GM12878 (cell line): Measurements from ENCODE around the gene ATXN1. TPM values are rescaled to one million over a fixed set of nuclear protein-coding genes. Genes with fewer than 3 reads are reported as not detected.

Source experiments
- ATAC-seq: fragments of 200-7000 bp; cut with Tn5 transposase; 3 replicates; pipeline ENCODE4 v1.9.1; 2020; ENCODE audit warnings: mild to moderate bottlenecking, moderate library complexity
- BruUV-seq: library from RNA; stranded (reverse); fragments of 400-500 nt; replicated peaks from 2 replicates; lab custom pipeline; 2021; lab: Mats Ljungman, UMichigan
- CTCF ChIA-PET: fragments of 300-600 bp; sonication (Branson Sonifier 250); formaldehyde crosslinking; extraction: SDS; loops from one replicate; lab custom pipeline; 2021; ENCODE audit warnings: inconsistent platforms; lab: Yijun Ruan, JAX
- POLR2A ChIA-PET: fragments of 350-600 bp; formaldehyde crosslinking; extraction: SDS; loops from one replicate; lab custom pipeline; 2021; ENCODE audit warnings: inconsistent platforms; lab: Charles Lee
- RAD21 ChIA-PET: fragments of 300-600 bp; sonication (Branson Sonifier 250); formaldehyde crosslinking; loops from one replicate; lab custom pipeline; 2023; ENCODE audit warnings: antibody characterized with exemption; ENCODE audit not compliant: unreplicated experiment; lab: Charles Lee
- SMC1A ChIA-PET: fragments of 300-600 bp; sonication (Branson Sonifier 250); formaldehyde crosslinking; loops from one replicate; lab custom pipeline; 2023; ENCODE audit not compliant: unreplicated experiment, uncharacterized antibody; lab: Charles Lee
- DNase-seq: peaks from one replicate; pipeline ENCODE4 v3.0.0-alpha.2; 2011; ENCODE audit warnings: low read depth, low spot score
- FAIRE-seq: peaks from 3 replicates; lab custom pipeline; 2011; peaks lifted over from hg19 to GRCh38; lab: Jason Lieb, UNC
- H2AFZ ChIP-seq: 2 replicates; pipeline ENCODE4 v1.6.0; 2011; ENCODE audit warnings: low read depth, low read length, control low read depth; ENCODE audit not compliant: control insufficient read depth
- H3K27ac ChIP-seq: 2 replicates; pipeline ENCODE4 v1.5.1; 2011; ENCODE audit warnings: control low read depth; ENCODE audit not compliant: control insufficient read depth, insufficient read depth
- H3K27me3 ChIP-seq, 2 experiments: replicated peaks in 1 of 2; 2 replicates each; pipeline versions ENCODE4 v1.6.0 to v1.6.1; 2011; ENCODE audit warnings: low read length in 1 of 2; ENCODE audit not compliant: control insufficient read depth in 2 of 2, insufficient read depth in 2 of 2
- H3K36me3 ChIP-seq, 2 experiments: 2 replicates each; pipeline ENCODE4 v1.5.1; 2011; ENCODE audit warnings: low read length in 1 of 2; ENCODE audit not compliant: control insufficient read depth in 2 of 2, insufficient read depth in 2 of 2
- H3K4me1 ChIP-seq: 2 replicates; pipeline ENCODE4 v1.6.1; 2011; ENCODE audit warnings: mild to moderate bottlenecking, low read length, moderate library complexity, mixed read lengths; ENCODE audit not compliant: control insufficient read depth, insufficient read depth
- H3K4me2 ChIP-seq: 2 replicates; pipeline ENCODE4 v1.6.0; 2011; ENCODE audit warnings: control low read depth; ENCODE audit not compliant: control insufficient read depth, insufficient read depth
- H3K4me3 ChIP-seq: fragments of 200-600 bp; sonication (generic); 2 replicates; pipeline ENCODE4 v1.5.1; 2016
- H3K79me2 ChIP-seq: 2 replicates; pipeline ENCODE4 v1.6.0; 2011; ENCODE audit warnings: low read length; ENCODE audit not compliant: control insufficient read depth, insufficient read depth
- H3K9ac ChIP-seq: 2 replicates; pipeline ENCODE4 v1.8.0; 2011; ENCODE audit warnings: low read length, control low read depth, mixed read lengths; ENCODE audit not compliant: control insufficient read depth, insufficient read depth
- H3K9me3 ChIP-seq: replicated peaks from 3 replicates; pipeline ENCODE4 v1.5.1; 2011; ENCODE audit warnings: mild to moderate bottlenecking, low read length; ENCODE audit not compliant: control insufficient read depth, insufficient read depth
- H4K20me1 ChIP-seq: 2 replicates; pipeline ENCODE4 v1.6.0; 2011; ENCODE audit not compliant: control insufficient read depth, insufficient read depth
- ASH2L ChIP-seq: fragments of 300-600, 200-600 bp; sonication (generic); IDR thresholded peaks from 2 replicates; pipeline ENCODE4 v1.6.1; 2017; ENCODE audit warnings: low read depth, mild to moderate bottlenecking, borderline replicate concordance
- BCLAF1 ChIP-seq: fragments of 450-650 bp; IDR thresholded peaks from 2 replicates; pipeline ENCODE4 v1.6.1; 2017; ENCODE audit warnings: antibody characterized with exemption, mild to moderate bottlenecking, moderate library complexity
- CHD2 ChIP-seq: IDR thresholded peaks from 2 replicates; pipeline ENCODE4 v1.6.1; 2011; ENCODE audit warnings: low read depth, low read length, improper control_type of control experiment, borderline replicate concordance
- E4F1 ChIP-seq: fragments of 450-650 bp; IDR thresholded peaks from 2 replicates; pipeline ENCODE4 v1.6.1; 2018; ENCODE audit warnings: borderline replicate concordance, mild to moderate bottlenecking; ENCODE audit not compliant: partially characterized antibody
- POLR2A ChIP-seq: IDR thresholded peaks from 2 replicates; pipeline ENCODE4 v1.6.1; 2011; ENCODE audit warnings: low read depth, mild to moderate bottlenecking, low read length
- RAD21 ChIP-seq: IDR thresholded peaks from 2 replicates; pipeline ENCODE4 v1.6.1; 2011; ENCODE audit warnings: mild to moderate bottlenecking, low read depth, low read length, moderate library complexity; ENCODE audit not compliant: insufficient read depth
- SIN3A ChIP-seq: IDR thresholded peaks from 2 replicates; pipeline ENCODE4 v1.6.1; 2012; ENCODE audit warnings: low read depth, low read length, improper control_type of control experiment
- USF2 ChIP-seq: IDR thresholded peaks from 2 replicates; pipeline ENCODE4 v1.6.1; 2011; ENCODE audit warnings: low read depth, low read length, improper control_type of control experiment, borderline replicate concordance
- WRNIP1 ChIP-seq: IDR thresholded peaks from 2 replicates; pipeline ENCODE4 v1.6.1; 2011; ENCODE audit warnings: low read depth, low read length, improper control_type of control experiment, borderline replicate concordance
- WGBS: methylation state at CpG from one replicate; pipeline ENCODE4 v1.1.6; 2016; ENCODE audit warnings: low lambda C conversion rate; ENCODE audit not compliant: insufficient replicate concordance, insufficient coverage; ENCODE audit errors: missing lambda C conversion rate; 5-methylcytosine and 5-hydroxymethylcytosine counted together
- in situ Hi-C: fragments of 300-500 bp; cut with MboI; formaldehyde crosslinking; loops from 9 replicates; pipeline ENCODE4 v1.14.3; 2018; ENCODE audit warnings: mixed read lengths
- intact Hi-C: fragments of 100-400 bp; cut with micrococcal nuclease; formaldehyde crosslinking; loops from one replicate; pipeline ENCODE4 v1.14.2; 2022; ENCODE audit not compliant: unreplicated experiment
- polyA plus RNA-seq, 11 experiments: library from polyadenylated mRNA; depleted of rRNA in 4 of 11; unstranded in 6 of 11; stranded (reverse) in 5 of 11; fragments of >200 nt; fragmentation: Nextera tagmentation in 4 of 11; fragmentation: Illumina TruSeq in 1 of 11; extraction: Ambion mirVana in 4 of 11; extraction: Trizol in 1 of 11; gene quantifications; 1 replicate in 1 of 11; 2 replicates in 10 of 11; pipeline versions ENCODE4 v1.2.1 to v1.2.3, GENCODE V29; 2011 to 2016; ENCODE audit warnings: inconsistent platforms in 2 of 11, missing spikeins in 2 of 11, low read depth in 1 of 11
- total RNA-seq, 4 experiments: library from RNA; depleted of rRNA in 3 of 4; stranded (reverse); fragments of >200 nt in 3 of 4; fragmentation: Illumina TruSeq in 1 of 4; extraction: Trizol in 1 of 4; gene quantifications; 2 replicates each; pipeline versions ENCODE4 v1.2.1 to v1.2.3, GENCODE V29; 2013 to 2021

The ATXN1 gene
- total and polyA plus RNA-seq, 10 of the 15 experiments (the other 5 are each of a cell fraction or from before 2014, with no cell fraction given) = 12.2 to 51.2 (median 20.5) TPM

- SMC1A ChIA-PET = interaction anchor here (1.4 kb wide), 1 partner anchor 8 kb away, joined by 4 read pairs; no protein-coding TSS in a partner anchor
- Histone ChIP-seq H3K9ac (no peak overlapping the region), H3K79me2 (no peaks in the 10 kb centered on the region), H3K36me3 (no peaks in the 10 kb centered on the region; a peak in 1 of 4 replicates)
- ATAC-seq (no peak), FAIRE-seq (no peak)
- RAD21 ChIA-PET = no interaction called here
- no TSS peak for BruUV-seq
- intact Hi-C loops (no loop called here), in situ Hi-C loops (no loop called here)
- POLR2A ChIA-PET = no interaction called here
- TF ChIP-seq WRNIP1 (no peak), E4F1 (no peak), POLR2A (no peak), ASH2L (no peak), BCLAF1 (no peak), RAD21 (no peak), SIN3A (no peak), USF2 (no peak), CHD2 (no peak)
- TF ChIP-seq, all 136 proteins: peak for 0
- Histone ChIP-seq H3K9me3 (no peaks in the 10 kb centered on the region), H3K27ac (no peak overlapping the region), H3K27me3 (no peaks in the 10 kb centered on the region), H3K4me3 (no peak overlapping the region), H4K20me1 (no peaks in the 10 kb centered on the region), H3K4me1 (no peaks in the 10 kb centered on the region), H3K4me2 (no peak overlapping the region), H2AFZ (no peak overlapping the region)
- 77% methylated on average over 6 of the region's 6 CpGs for WGBS
- no peak for DNase-seq
- CTCF ChIA-PET = interaction anchor here (1.2 kb wide), 2 partner anchors 10 to 38 kb away, joined by 3 read pairs; no protein-coding TSS in a partner anchor
These were observed 209.8 kb downstream of the ATXN1 start for GRCh38 chr6:16551466-16551865.
